GM21786 (cell line): Measurements from ENCODE around the gene ADGRE2.
"Not testable (repeated sequence)": the region's sequence is repeated elsewhere in the genome, so short reads cannot be mapped to it uniquely, and the experiment has no call there.

Experiments used
- ATAC-seq: cut with Tn5 transposase; IDR thresholded peaks from one replicate; pipeline ENCODE4 v1.9.1; 2021; ENCODE audit not compliant: unreplicated experiment

The ADGRE2 gene

DNA sequence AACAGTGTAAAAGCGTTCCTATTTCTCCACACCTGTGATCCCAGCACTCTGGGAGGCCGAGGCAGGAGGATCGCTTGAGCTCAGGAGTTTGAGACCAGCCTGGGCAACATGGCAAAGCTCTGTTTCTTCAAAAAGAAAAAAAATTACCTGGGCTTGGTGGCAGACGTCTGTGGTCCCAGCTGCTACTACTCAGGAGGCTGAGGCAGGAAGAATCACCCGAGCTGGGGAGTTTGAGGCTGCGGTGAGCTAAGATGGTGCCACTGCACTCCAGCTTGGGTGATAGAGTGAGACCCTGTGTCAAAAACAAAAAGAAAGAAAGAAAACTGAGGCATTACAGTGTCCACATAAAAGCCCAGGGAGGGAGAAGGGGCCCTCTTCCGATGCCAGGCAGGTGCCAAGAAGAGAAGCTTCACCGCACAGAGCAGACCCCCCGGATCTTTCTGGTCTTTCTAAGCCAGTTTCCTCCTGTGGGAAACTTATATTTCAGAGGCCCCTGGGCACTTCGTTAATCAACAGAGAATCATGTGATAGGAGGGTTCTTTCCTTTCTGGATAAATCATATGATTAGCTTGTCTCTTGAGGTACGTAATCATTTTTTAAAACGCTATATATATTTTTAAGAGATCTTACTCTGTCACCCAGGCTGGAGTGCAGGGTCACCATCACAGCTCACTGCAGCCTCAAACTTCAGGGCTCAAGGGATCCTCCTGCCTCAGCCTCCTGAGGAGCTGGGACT, at the start of gene ADGRE2:
Gene ADGRE2, minus strand, starts transcription at position 451 of the 736 bp plus-strand sequence. CDS start 1,804 bp downstream, outside the sequence.
- not testable (repeated sequence) for ATAC-seq

DNA sequence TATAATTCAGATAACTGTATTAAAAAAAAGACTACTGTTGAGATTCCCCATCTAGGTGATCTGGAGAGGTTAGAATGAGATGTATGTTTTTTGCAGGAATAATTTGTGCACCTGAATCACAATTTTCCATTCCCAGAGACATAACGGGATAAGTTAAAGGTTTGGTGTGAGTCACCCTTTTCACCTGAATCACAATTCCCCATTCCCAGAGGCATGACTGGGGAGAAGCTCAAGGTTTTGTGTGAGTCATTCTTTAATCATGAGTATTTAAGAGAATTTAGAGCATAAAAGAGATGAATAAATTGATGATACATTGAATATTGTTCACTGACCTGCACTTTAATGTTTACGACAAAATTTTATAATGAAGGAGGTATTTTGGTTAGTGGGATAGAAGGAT, 47.6 kb upstream of the ADGRE2 start:
- no peak for ATAC-seq

DNA sequence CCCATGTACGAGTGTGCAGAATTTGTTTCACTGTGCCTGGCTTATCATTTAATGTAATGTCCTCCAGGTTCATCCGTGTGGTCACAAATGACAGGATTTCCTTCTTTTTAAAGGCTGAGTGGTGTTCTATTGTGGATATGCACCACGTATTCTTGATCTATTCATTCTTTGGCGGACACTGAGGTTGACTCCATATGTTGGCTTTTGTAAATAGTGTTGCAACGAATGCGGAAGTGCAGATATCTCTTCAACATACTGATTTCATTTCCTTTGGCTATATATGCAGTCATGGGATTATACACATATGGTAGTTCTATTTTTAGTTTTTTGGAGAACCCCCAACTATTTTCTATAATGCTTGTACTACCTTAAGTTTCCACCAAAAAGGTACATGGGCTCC, 43.6 kb upstream of the ADGRE2 start:
- ATAC-seq, result no peak

DNA sequence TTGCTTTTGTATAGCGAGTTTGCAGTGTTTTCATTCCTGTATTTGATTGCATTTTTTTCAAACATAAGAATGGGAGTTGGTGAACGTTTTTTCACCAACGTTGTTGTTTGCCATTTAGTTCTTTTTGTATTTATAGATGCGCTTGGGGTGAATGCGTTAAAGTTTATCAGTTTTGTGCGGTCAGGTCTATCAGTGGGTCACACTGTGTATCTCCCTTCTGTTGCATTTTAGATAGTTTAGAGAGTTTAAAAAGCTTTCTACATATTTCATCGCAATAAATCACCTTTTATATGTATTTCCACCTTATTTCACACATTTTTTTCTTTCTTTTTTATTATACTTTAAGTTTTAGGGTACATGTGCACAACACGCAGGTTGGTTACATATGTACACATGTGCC, 40.2 kb upstream of the ADGRE2 start:
- no peak for ATAC-seq

DNA sequence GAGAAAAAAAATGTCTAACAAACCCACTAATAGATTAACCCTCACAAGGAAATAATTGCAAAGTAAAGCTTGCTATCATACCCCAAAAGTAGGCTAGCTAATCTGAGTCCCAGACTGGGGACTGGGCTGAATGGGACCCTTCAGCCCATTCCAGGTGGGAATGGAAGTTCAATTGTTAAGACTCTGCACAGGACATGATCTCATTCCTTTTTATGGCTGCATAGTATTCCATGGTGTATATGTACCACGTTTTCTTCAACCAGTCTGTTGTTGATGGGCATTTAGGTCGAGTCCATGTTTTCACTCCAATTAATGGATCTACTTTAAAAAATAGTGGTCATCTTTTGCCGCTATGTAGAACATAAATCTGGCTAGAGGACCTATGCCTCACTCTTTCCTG, 38.7 kb upstream of the ADGRE2 start:
- no peak for ATAC-seq

DNA sequence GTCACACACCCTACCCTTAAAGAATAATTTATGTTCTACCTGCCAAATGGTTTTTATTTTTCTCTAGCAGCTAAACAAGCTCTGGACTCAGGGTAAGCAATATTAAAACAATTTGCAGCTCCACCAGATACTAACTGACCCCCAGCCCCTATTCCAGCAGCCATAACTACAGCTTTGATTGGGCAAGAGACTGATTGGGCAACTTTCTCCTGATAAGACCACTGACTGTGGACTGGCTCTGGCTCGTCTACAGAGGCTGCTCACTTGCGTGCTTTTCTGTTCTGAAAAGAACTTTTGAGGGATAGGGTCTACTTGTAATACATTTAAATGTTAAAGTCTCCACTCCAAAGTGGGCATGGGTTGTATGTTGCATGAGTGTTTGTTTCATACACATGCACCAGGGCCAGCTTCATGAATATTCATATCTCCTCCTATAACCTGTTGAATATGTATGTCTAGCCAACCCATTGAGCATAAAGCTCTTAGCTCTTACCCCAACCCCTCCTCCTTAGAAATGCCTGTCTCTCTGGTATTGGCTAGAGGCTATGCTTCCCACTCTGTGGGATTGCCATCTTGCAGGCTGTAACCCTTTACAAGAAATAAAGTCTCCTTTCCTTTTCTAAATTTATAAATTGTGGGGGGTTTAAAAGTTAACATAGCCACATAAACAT, 36.8 kb upstream of the ADGRE2 start:
- ATAC-seq, result no peak

DNA sequence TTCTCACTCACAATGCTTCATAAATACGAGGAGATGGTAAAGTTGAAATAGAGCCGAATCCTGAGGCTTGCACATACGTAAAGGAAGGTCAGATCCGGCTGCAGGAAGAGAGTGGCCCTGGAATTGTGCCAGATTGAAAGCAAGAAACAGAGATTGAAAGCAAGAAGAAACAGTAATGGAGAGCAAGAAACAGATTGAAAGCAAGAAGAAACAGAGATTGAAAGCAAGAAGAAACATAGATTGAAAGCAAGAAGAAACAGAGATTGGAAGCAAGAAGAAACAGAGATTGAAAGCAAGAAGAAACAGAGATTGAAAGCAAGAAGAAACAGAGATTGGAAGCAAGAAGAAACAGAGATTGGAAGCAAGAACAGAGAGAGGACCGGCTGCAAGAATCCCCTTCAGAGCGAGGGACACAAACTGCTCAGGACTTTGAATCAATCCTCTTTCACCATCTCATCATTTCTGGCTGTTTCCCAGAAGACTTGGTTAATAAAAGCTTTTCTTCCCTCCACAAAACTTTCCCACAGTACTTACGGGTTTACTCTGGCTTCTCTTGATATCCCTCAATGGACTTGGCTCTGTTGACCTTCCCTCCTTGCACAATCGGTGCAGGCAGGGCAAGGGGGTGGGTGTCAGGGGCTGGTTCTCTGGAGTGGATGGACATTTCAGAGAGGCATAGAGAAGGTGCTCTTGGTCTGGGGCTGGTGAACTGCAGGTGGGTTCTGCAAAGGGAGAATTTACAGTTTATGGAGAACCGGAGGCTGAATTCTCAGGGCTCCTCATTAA, 31.1 kb upstream of the ADGRE2 start:
- no peak for ATAC-seq

DNA sequence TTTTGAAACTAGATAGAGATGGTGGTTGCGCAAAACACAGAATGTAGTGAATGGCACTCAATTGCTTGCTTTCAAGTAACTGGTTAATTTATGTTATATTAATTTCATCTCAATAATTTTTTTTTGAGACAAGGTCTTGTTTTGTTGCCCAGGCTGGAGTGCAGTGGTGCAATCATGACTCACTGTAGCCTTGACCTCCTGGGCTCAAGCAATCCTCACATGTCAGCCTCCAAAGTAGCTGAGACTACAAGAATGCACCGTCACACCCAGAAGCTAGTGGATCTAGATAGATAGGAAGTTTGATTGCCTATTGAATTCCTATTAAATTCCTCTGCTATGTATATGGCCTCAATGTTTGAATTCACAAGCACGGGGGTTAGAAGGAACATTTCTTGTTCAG, 26.4 kb upstream of the ADGRE2 start:
- ATAC-seq, result no peak

DNA sequence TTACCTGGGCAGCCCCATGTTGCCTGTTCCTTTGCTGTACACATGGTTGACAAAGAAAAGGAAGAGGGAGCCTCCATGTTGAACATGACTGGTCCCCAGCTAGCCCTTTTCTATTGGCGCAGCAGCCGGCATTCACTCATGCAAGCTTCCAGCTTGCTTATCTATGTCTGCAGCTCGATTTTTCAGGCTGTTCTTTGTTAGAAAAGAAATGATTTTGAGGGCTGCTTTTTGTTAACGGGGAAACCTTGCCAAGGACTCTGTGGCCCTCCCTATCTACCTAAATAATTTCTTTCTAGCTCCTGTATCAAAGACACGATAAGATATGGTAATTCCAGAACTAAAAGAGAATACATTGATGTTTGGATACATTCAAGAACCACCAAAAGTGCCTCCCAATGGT, 20.4 kb upstream of the ADGRE2 start:
- no peak for ATAC-seq

DNA sequence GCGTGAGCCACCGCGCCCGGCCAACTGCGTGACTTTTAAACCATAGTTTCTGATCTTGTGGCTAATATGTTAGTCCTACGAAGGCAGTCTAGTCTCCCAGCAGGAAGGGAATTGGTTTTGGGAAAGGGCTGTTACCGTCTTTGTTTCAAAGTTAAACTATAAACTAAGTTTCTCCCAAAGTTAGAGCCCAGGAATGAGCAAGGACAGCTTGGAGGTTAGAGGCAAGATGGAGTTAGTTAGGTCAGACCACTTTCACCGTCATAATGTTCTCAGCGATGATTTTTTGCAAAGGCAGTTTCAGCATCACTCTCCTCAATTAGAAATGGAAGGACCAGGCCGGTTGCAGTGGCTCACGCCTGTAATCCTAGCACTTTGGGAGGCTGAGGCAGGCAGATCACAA, 17.7 kb upstream of the ADGRE2 start:
- no peak for ATAC-seq

DNA sequence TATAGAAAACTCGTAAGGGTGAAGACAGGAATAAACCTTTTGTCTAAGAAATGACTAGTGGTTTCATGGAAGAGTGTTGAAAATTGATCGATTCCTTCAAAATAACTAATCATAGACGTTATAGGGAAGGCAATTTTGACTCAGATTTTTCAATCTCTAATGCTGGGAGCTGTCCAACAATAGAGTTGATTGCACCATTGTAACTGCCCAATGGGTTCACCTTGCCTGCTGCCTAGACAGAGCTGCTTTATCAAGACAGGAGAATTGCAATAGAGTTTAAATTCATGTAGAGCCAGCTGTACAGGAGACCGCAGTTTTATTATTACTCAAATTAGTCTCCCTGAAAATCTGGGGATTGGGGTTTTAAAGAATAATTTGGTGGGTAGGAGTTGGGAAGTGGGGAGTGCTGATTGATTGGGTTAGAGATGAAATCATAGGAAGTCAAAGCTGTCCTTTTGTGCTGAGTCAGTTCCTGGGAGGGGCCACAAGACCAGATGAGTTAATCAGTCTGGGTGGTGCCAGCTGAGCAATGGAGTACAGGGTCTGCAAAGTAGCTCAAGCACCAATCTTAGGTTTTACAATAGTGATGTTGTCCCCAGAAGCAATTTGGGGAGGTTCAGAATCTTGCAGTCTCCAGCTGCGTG, 16.8 kb upstream of the ADGRE2 start:
- ATAC-seq, result no peak

DNA sequence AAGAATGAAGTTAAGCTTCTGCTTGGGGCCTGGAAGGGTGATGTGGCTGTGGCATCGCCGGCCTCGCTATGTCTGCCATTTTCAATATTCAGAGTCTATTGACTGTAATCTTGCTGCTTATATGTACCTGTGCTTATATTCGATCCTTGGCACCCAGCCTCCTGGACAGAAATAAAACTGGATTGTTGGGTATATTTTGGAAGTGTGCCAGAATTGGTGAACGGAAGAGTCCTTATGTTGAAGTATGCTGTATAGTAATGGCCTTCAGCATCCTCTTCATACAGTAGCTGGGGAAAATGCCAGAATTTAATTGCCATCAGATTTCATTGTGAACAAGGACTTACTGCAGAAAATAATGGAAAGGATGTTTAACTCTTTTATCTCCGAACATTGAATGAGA, 13.9 kb upstream of the ADGRE2 start:
- ATAC-seq, result not testable (repeated sequence)

DNA sequence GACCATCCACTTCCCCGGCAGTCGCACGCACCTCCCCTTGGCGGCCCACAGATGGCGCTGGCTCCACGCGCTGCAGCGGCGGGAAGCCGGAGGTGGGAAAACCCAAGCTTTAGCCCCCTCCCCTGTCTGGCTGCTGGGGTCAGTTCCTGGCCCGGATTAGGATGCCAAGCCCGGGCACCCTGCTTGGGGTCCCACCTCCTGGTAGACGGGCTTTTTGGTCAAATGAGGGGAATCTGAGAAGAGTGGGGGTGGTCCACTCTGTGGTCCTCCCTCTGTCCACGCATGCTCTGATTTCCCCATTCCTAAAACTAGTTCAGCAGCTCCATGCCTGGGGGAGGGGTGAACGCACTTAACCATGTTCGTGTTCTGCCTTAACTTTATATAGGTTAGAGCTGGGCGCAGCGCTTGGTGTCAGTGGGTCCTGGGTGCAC, 8.1 kb upstream of the ADGRE2 start:
- ATAC-seq, result no peak

DNA sequence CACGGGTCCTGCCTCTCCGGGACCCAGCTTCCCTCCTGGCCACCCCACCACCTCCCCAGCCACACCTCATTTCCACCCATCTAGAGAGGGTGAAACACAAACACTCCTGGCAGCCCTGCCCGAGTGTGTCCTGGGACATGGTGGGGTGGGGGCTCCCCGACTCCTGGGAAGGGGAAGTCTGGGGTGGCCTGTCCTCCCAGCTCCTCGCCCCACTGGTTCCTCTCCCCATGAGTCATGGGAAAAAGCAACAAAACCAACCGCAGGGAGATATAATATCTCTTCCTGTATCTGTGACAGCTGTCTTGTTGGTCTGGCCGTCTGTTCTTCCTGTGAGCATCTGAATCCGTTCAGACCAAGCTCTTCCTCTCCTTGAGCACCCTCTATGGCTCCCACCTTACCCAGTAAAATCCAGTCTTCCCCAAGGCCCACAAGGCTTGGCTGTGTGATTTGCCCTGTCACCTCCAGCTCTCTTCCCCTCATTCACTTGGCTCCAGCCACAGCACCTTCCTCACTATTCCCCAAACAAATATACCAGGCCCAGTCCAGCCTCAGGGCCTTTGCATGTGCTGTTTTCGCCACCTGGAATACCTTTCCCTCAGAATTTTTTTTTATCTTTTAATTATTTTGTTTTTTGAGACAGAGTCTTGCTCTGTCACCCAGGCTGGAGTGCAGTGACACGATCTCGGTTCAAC, 6.9 kb upstream of the ADGRE2 start:
- ATAC-seq, result not testable (repeated sequence)

DNA sequence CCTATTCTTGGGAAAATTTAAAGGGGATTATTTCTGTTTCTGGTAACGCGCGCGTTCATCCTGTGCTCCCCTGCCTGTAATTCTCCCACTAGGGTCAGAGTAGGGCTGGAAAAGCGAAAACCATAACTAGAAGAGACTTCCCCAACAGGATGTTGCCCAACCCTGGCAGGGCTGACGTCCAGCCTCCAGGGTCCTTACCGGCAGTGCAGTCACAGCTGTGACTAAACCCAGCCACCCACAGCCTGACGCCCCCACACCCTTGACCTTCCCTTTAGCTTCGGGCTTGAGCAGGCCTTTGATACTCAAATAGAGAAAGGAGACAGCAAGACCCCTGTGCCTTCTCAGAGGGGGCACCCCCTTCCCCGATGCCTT, 6.4 kb upstream of the ADGRE2 start:
- not testable (repeated sequence) for ATAC-seq

DNA sequence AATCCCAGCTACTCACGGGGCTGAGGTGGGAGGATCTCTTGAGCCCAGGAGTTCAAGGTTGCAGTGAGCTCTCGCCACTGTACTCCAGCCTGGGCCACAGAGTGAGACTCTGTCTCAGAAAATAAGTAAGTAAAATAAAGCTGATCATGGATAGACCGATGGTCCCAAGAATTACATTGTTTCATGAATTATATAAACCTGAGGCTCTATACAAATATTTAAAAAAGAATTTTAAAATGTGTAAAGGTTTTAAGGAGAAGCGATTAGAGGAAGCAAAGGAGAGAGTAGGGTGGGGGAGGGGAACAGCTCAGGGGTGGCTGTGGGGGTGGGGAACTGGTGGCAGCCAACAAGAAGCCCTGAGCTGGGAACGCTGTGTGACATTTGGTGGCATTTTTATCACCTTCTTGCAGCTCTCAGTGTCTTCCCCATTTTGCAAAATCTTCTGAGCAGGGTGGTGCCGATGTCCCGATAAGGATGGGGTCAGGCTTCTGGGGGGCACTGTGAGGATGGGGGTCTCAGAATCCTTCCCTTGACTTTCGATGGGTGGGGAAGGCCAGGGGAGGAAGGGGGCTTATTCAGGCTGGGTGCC, 5.1 kb upstream of the ADGRE2 start:
- ATAC-seq, result not testable (repeated sequence)

DNA sequence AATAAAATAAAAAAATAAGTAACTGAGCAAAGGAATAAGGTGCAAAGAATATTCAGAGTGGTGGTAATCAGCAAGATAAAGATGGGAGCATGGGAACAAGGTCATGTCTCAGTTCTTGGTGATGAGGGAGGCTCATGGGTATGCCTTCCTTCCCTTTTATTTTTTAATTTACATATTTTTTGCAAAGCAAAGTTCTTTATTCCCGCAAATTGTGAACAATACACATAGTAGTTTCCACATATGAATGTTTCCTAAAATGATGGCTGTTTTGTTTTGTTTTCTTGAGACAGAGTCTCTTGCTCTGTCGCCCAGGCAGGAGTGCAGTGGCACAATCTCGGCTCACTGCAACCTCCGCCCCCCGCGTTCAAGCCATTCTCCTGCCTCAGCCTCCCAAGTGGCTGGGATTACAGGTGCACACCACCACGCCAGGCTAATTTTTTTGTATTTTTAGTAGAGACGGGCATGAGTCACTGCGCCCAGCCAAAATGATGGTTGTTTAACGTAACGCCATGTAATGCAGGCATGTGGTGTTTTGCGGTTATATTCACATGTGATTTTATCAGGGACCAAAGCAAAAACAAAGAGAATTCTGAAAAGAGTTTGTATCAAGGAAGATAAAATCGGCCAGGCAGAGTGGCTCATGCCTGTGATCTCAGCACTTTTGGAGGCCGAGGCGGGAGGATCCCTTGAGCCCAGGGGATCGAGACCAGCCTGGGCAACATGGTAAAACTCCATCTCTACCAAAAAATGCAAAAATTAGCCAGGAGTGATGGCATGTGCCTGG, 4.5 kb upstream of the ADGRE2 start:
- ATAC-seq, result no peak

DNA sequence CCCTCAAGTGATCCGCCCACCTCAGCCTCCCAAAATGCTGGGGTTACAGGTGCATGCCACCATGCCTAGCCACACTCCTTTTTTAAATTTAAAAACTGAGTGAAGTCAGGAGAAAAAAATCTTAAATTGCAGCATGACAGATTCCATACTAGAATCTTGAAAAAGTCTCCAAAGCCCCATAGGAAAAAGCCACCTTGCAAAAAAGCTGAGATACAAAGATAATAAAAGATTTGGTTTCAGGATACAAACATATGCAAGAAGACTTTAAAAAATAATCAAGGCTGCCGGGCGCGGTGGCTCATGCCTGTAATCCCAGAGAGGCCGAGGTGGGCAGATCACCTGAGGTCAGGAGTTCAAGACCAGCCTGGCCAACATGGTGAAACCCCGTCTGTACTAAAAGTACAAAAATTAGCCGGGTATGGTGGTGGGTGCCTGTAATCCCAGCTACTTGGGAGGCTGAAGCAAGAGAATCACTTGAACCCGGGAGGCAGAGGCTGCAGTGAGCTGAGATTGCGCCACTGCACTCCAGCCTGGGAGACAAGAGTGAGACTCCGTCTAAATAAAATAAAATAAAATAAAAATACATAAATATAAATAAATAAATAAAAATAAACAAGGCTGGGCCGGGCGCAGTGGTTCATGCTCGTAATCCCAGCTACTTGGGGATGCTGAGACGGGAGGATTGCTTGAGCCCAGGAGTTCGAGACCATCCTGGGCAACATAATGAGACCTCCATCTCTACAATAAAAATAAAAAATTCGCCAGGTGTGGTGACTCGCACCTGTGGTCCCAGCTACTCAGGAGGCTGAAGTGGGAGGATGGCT, 3.6 kb upstream of the ADGRE2 start:
- not testable (repeated sequence) for ATAC-seq
